ENCODE measurements around the gene AGBL5.

Gene AGBL5

GRCh38 chr2:27033253-27033852 is 18.1 kb upstream of the AGBL5 start:
- peaks cover 39% of the 10 kb centered on the region for H3K36me3 Mint-ChIP-seq (ENCODE audit: low read depth)
- ATAC-seq (no peak), DNase-seq (no peak)

GRCh38 chr2:27038012-27038411 is 13.5 kb upstream of the AGBL5 start:
- peaks cover 31% of the 10 kb centered on the region for H3K4me1 Mint-ChIP-seq
- H3K9me3 Mint-ChIP-seq: no peaks in the 10 kb centered on the region
- H3K36me3 Mint-ChIP-seq (ENCODE audit: low read depth): peaks cover 48% of the 10 kb centered on the region
- no peak overlapping the region for H3K4me3 Mint-ChIP-seq
- ATAC-seq (no peak), DNase-seq (no peak)
- H3K27ac Mint-ChIP-seq: no peak overlapping the region
- H3K27me3 Mint-ChIP-seq: no peaks in the 10 kb centered on the region

More at GRCh38 chr2:27033253-27033852, 18.1 kb upstream of the AGBL5 start:
- Mint-ChIP-seq H3K9me3 (no peaks in the 10 kb centered on the region), H3K4me3 (peak overlapping the region; percentile 95), H3K27ac (peak overlapping the region; percentile 73), H3K4me1 (peaks cover 28% of the 10 kb centered on the region), H3K27me3 (no peaks in the 10 kb centered on the region)

GRCh38 chr2:27038631-27039339 is 12.7 kb upstream of the AGBL5 start:
- Mint-ChIP-seq H3K27me3 (no peaks in the 10 kb centered on the region), H3K27ac (no peak overlapping the region), H3K4me1 (peaks cover 27% of the 10 kb centered on the region), H3K36me3 (ENCODE audit: low read depth) (peaks cover 48% of the 10 kb centered on the region), H3K4me3 (no peak overlapping the region), H3K9me3 (no peaks in the 10 kb centered on the region)
- ATAC-seq (no peak), DNase-seq (no peak)

GRCh38 chr2:27039426-27039825 is 12.0 kb upstream of the AGBL5 start:
- Mint-ChIP-seq H3K27ac (no peak overlapping the region), H3K4me1 (peaks cover 21% of the 10 kb centered on the region), H3K36me3 (ENCODE audit: low read depth) (peaks cover 44% of the 10 kb centered on the region), H3K9me3 (no peaks in the 10 kb centered on the region), H3K4me3 (no peak overlapping the region), H3K27me3 (no peaks in the 10 kb centered on the region)
- no peak for DNase-seq
- ATAC-seq: no peak

GRCh38 chr2:27039871-27040270 is 11.6 kb upstream of the AGBL5 start:
- H3K4me1 Mint-ChIP-seq: peaks cover 19% of the 10 kb centered on the region
- no peak overlapping the region for H3K4me3 Mint-ChIP-seq
- H3K27ac Mint-ChIP-seq: no peak overlapping the region
- H3K9me3 Mint-ChIP-seq: no peaks in the 10 kb centered on the region
- no peak for ATAC-seq
- DNase-seq: no peak
- H3K27me3 Mint-ChIP-seq: no peaks in the 10 kb centered on the region
- peaks cover 44% of the 10 kb centered on the region for H3K36me3 Mint-ChIP-seq (ENCODE audit: low read depth)

GRCh38 chr2:27040282-27040681 is 11.2 kb upstream of the AGBL5 start:
- H3K9me3 Mint-ChIP-seq: no peaks in the 10 kb centered on the region
- H3K27ac Mint-ChIP-seq: no peak overlapping the region
- peaks cover 15% of the 10 kb centered on the region for H3K4me1 Mint-ChIP-seq
- H3K27me3 Mint-ChIP-seq: no peaks in the 10 kb centered on the region
- no peak overlapping the region for H3K4me3 Mint-ChIP-seq
- peaks cover 39% of the 10 kb centered on the region for H3K36me3 Mint-ChIP-seq (ENCODE audit: low read depth)
- DNase-seq: no peak
- no peak for ATAC-seq

GRCh38 chr2:27041752-27042151 is 9.7 kb upstream of the AGBL5 start:
- no peaks in the 10 kb centered on the region for H3K9me3 Mint-ChIP-seq
- H3K27ac Mint-ChIP-seq: peak overlapping the region; percentile 76
- ATAC-seq: no peak
- peaks cover 15% of the 10 kb centered on the region for H3K4me1 Mint-ChIP-seq
- no peaks in the 10 kb centered on the region for H3K27me3 Mint-ChIP-seq
- H3K36me3 Mint-ChIP-seq (ENCODE audit: low read depth): peaks cover 31% of the 10 kb centered on the region
- no peak overlapping the region for H3K4me3 Mint-ChIP-seq
- no peak for DNase-seq

GRCh38 chr2:27042159-27042661 is 9.3 kb upstream of the AGBL5 start:
- Mint-ChIP-seq H3K4me3 (no peak overlapping the region), H3K27ac (peak overlapping the region; percentile 8), H3K9me3 (no peaks in the 10 kb centered on the region), H3K36me3 (ENCODE audit: low read depth) (peaks cover 27% of the 10 kb centered on the region), H3K4me1 (peaks cover 15% of the 10 kb centered on the region), H3K27me3 (no peaks in the 10 kb centered on the region)
- DNase-seq (no peak), ATAC-seq (no peak)

GRCh38 chr2:27042985-27043634 is 8.4 kb upstream of the AGBL5 start:
- DNase-seq: no peak
- H3K27me3 Mint-ChIP-seq: no peaks in the 10 kb centered on the region
- no peak overlapping the region for H3K4me3 Mint-ChIP-seq
- peaks cover 20% of the 10 kb centered on the region for H3K36me3 Mint-ChIP-seq (ENCODE audit: low read depth)
- no peaks in the 10 kb centered on the region for H3K9me3 Mint-ChIP-seq
- H3K27ac Mint-ChIP-seq: peak overlapping the region; percentile 8
- no peak for ATAC-seq
- peaks cover 16% of the 10 kb centered on the region for H3K4me1 Mint-ChIP-seq

- Mint-ChIP-seq H3K4me1 (peaks cover 29% of the 10 kb centered on the region), H3K4me3 (peak overlapping the region; percentile 93), H3K36me3 (ENCODE audit: low read depth) (peaks cover 16% of the 10 kb centered on the region), H3K27ac (peak overlapping the region; percentile 100), H3K27me3 (peaks cover 8% of the 10 kb centered on the region), H3K9me3 (peaks cover 7% of the 10 kb centered on the region)
- DNase-seq (peak; percentile 81), ATAC-seq (peak; percentile 17)
Observed at GRCh38 chr2:27049422-27050280, 1.8 kb upstream of the AGBL5 start.

GRCh38 chr2:27050281-27050995 is 1.0 kb upstream of the AGBL5 start:
- Mint-ChIP-seq H3K27me3 (peaks cover 8% of the 10 kb centered on the region), H3K9me3 (peaks cover 7% of the 10 kb centered on the region), H3K27ac (peak overlapping the region; percentile 100), H3K4me3 (peak overlapping the region; percentile 93), H3K4me1 (peaks cover 29% of the 10 kb centered on the region), H3K36me3 (ENCODE audit: low read depth) (peaks cover 21% of the 10 kb centered on the region)
- DNase-seq: peak; percentile 88
- peak; percentile 83 for ATAC-seq

- Mint-ChIP-seq H3K27me3 (peaks cover 8% of the 10 kb centered on the region), H3K36me3 (ENCODE audit: low read depth) (peaks cover 28% of the 10 kb centered on the region), H3K4me3 (peak overlapping the region; percentile 93), H3K9me3 (peaks cover 7% of the 10 kb centered on the region), H3K27ac (peak overlapping the region; percentile 69), H3K4me1 (peaks cover 29% of the 10 kb centered on the region)
- ATAC-seq: no peak
- no peak for DNase-seq
Observed at GRCh38 chr2:27051902-27052645, 606 bp downstream of the AGBL5 start.

GRCh38 chr2:27053321-27053720 is 1.9 kb downstream of the AGBL5 start:
- peaks cover 30% of the 10 kb centered on the region for H3K36me3 Mint-ChIP-seq (ENCODE audit: low read depth)
- peaks cover 8% of the 10 kb centered on the region for H3K27me3 Mint-ChIP-seq
- peaks cover 27% of the 10 kb centered on the region for H3K4me1 Mint-ChIP-seq
- ATAC-seq: no peak
- DNase-seq: no peak
- no peak overlapping the region for H3K4me3 Mint-ChIP-seq
- H3K9me3 Mint-ChIP-seq: peaks cover 7% of the 10 kb centered on the region
- no peak overlapping the region for H3K27ac Mint-ChIP-seq
